ENCODE data around the gene GPR151.

GPR151 gene

DNA sequence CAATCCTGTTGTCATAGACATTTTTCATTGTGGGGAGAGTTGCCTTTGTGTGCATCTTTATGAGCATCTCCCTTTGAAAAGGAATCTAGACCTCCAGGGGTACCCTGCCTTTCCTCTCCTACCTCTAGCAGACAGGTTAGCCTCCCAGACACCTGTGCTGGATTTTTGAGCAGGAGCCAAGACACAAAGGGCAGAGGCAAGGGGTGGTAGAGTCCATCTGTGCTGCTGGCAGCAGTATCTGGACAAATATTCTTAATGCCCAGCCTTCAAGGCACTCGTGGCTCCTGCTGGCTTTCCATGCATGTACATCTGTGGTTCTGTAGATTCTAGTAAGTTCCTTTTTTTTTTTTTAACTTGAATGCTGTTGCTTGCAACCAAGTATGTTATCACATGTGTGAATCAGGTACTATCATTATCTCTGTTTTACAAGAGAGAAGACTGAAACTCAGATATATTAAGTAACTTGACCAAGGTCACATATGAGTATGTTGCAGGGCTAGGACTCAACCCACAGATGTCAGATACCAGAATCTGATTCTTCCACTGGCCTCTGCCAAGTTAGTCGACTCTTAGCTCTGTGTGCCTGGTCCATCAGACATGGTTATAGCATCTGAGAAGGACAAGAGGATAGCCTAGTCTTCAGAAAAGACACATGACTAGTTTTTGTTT lies 32.9 kb upstream of the GPR151 start:
- H3K4me3 ChIP-seq (replicated peaks; ENCODE audit: insufficient read depth, low read length), result no peak overlapping the region
- H3K27ac ChIP-seq (replicated peaks), result no peak overlapping the region
- peaks cover 4% of the 10 kb centered on the region for H3K27me3 ChIP-seq (ENCODE audit: insufficient read depth, poor library complexity, severe bottlenecking)
- DNase-seq (ENCODE audit: low read depth in 1 of 2, low spot score in 1 of 2), result no peak
- TF ChIP-seq, protein P1, sequence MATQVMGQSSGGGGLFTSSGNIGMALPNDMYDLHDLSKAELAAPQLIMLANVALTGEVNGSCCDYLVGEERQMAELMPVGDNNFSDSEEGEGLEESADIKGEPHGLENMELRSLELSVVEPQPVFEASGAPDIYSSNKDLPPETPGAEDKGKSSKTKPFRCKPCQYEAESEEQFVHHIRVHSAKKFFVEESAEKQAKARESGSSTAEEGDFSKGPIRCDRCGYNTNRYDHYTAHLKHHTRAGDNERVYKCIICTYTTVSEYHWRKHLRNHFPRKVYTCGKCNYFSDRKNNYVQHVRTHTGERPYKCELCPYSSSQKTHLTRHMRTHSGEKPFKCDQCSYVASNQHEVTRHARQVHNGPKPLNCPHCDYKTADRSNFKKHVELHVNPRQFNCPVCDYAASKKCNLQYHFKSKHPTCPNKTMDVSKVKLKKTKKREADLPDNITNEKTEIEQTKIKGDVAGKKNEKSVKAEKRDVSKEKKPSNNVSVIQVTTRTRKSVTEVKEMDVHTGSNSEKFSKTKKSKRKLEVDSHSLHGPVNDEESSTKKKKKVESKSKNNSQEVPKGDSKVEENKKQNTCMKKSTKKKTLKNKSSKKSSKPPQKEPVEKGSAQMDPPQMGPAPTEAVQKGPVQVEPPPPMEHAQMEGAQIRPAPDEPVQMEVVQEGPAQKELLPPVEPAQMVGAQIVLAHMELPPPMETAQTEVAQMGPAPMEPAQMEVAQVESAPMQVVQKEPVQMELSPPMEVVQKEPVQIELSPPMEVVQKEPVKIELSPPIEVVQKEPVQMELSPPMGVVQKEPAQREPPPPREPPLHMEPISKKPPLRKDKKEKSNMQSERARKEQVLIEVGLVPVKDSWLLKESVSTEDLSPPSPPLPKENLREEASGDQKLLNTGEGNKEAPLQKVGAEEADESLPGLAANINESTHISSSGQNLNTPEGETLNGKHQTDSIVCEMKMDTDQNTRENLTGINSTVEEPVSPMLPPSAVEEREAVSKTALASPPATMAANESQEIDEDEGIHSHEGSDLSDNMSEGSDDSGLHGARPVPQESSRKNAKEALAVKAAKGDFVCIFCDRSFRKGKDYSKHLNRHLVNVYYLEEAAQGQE (IDR thresholded peaks at IDR 0.05; ENCODE audit: insufficient replicate concordance, low read depth), result no peak
- TF ChIP-seq, protein P2, sequence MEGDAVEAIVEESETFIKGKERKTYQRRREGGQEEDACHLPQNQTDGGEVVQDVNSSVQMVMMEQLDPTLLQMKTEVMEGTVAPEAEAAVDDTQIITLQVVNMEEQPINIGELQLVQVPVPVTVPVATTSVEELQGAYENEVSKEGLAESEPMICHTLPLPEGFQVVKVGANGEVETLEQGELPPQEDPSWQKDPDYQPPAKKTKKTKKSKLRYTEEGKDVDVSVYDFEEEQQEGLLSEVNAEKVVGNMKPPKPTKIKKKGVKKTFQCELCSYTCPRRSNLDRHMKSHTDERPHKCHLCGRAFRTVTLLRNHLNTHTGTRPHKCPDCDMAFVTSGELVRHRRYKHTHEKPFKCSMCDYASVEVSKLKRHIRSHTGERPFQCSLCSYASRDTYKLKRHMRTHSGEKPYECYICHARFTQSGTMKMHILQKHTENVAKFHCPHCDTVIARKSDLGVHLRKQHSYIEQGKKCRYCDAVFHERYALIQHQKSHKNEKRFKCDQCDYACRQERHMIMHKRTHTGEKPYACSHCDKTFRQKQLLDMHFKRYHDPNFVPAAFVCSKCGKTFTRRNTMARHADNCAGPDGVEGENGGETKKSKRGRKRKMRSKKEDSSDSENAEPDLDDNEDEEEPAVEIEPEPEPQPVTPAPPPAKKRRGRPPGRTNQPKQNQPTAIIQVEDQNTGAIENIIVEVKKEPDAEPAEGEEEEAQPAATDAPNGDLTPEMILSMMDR (IDR thresholded peaks at IDR 0.05; ENCODE audit: insufficient read depth, low read length), result no peak
- TF ChIP-seq POLR2AphosphoS5 (IDR thresholded peaks at IDR 0.05; ENCODE audit: low read depth) (no peak), GABPA (IDR thresholded peaks at IDR 0.05; ENCODE audit: low read depth) (no peak), SPI1 (IDR thresholded peaks at IDR 0.05; ENCODE audit: borderline replicate concordance, low read depth) (no peak)

DNA sequence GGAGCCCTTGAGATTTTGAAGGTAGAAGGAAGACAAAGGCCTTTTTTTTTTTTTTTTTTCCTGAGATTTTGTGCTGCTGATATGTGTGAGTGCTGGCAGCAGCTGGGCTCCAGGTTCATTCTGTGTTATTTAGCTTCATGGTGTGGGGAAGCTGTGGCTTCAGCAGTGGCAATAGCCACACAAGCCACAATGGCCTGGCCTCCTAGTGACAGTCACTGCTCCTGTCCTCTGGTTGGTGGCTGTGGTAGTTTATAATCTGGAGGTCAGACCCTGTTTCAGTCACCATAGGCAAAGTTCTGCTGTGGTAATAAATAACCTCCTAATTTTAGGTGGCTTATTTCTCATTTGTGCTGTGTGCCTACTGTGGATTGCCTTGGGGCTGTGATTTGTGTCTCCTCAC lies 28.2 kb upstream of the GPR151 start:
- Histone ChIP-seq H3K27me3 (ENCODE audit: insufficient read depth, poor library complexity, severe bottlenecking) (peaks cover 4% of the 10 kb centered on the region), H3K4me3 (replicated peaks; ENCODE audit: insufficient read depth, low read length) (no peak overlapping the region), H3K27ac (replicated peaks) (no peak overlapping the region)
- TF ChIP-seq, protein P1 (IDR thresholded peaks at IDR 0.05; ENCODE audit: insufficient replicate concordance, low read depth), result no peak
- no peak for TF ChIP-seq POLR2AphosphoS5 (IDR thresholded peaks at IDR 0.05; ENCODE audit: low read depth)
- TF ChIP-seq SPI1 (IDR thresholded peaks at IDR 0.05; ENCODE audit: borderline replicate concordance, low read depth), result no peak
- TF ChIP-seq, protein P2 (IDR thresholded peaks at IDR 0.05; ENCODE audit: insufficient read depth, low read length), result no peak
- no peak for TF ChIP-seq GABPA (IDR thresholded peaks at IDR 0.05; ENCODE audit: low read depth)
- no peak for DNase-seq (ENCODE audit: low read depth in 1 of 2, low spot score in 1 of 2)

DNA sequence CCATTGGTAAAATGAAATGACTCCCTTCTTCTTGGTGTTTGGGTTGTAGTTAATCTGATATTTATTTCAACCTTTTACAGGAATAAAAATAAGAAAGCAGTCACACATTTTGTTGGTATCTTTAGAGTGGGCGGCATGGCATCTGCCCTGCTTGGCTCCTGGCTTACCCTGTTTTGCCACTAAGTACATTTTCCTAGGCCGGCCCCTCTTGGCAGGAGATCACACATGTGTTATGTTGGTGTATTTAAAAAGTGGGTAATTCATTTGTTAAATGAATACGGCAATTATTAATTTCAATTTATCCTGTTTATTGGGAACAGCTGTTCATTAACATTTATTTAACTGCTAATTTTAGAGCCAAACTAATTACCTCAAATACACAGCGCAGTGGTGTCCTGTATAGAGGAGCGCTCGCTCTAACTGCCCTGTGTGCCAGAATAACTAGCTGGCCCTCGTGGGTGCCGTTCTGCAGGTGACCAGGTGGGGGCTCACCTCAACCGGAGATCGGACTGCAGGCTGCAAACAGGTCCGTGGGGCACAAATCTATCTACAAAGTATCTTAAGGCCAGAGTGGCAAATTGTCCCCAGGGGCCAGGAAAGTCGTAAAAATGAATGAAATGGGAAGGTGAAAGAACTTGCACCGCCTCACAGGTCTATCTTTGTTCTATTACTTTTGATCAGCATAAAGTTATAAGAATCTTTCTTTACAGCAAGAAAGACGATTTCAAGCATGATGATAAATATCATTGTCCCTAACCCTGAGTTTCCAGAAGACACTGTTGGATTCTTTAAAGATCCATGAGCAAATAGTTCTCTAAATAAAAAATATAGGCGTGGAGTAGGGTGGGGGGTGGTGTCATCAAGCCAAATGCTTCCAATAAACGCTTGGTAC lies 26.2 kb upstream of the GPR151 start:
- TF ChIP-seq, protein P2 (IDR thresholded peaks at IDR 0.05; ENCODE audit: insufficient read depth, low read length), result peak; percentile 72
- TF ChIP-seq, protein P1 (IDR thresholded peaks at IDR 0.05; ENCODE audit: insufficient replicate concordance, low read depth), result no peak
- Histone ChIP-seq H3K4me3 (replicated peaks; ENCODE audit: insufficient read depth, low read length) (no peak overlapping the region), H3K27ac (replicated peaks) (no peak overlapping the region), H3K27me3 (ENCODE audit: insufficient read depth, poor library complexity, severe bottlenecking) (peaks cover 4% of the 10 kb centered on the region)
- DNase-seq (ENCODE audit: low read depth in 1 of 2, low spot score in 1 of 2), result peak; percentile 34 to 73
